ENCODE data around the gene UVRAG. TPM values are rescaled to one million over a fixed set of nuclear protein-coding genes. Genes with fewer than 3 reads are reported as not detected.
"Not testable (repeated sequence)": the region's sequence is repeated elsewhere in the genome, so short reads cannot be mapped to it uniquely, and the experiment has no call there.

Gene UVRAG
- total RNA-seq, 1 donor from 2014 or later, result 103 TPM

GRCh38 chr11:75930534-75930933 is 115.5 kb downstream of the UVRAG start:
- H3K4me3 Mint-ChIP-seq, result no peak overlapping the region
- no peak for TF ChIP-seq CTCF (IDR thresholded peaks at IDR 0.05)

GRCh38 chr11:75931124-75931523 is 116.1 kb downstream of the UVRAG start:
- no peak for DNase-seq
- Mint-ChIP-seq H3K27me3 (no peaks in the 10 kb centered on the region), H3K36me3 (ENCODE audit: low read depth) (peaks cover 65% of the 10 kb centered on the region), H3K27ac (no peak overlapping the region), H3K4me1 (peaks cover 25% of the 10 kb centered on the region), H3K9me3 (no peaks in the 10 kb centered on the region), H3K4me3 (no peak overlapping the region)
- POLR2A ChIA-PET, result no interaction called here
- no peak for ATAC-seq (ENCODE audit: low read depth)
- TF ChIP-seq CTCF (IDR thresholded peaks at IDR 0.05), result no peak
- CTCF ChIA-PET, result no interaction called here
- intact Hi-C loops (cut with micrococcal nuclease), result no loop called here

More at GRCh38 chr11:75930534-75930933, 115.5 kb downstream of the UVRAG start:
- H3K27me3 Mint-ChIP-seq, result no peaks in the 10 kb centered on the region
- H3K27ac Mint-ChIP-seq, result no peak overlapping the region
- intact Hi-C loops (cut with micrococcal nuclease), result no loop called here
- H3K36me3 Mint-ChIP-seq (ENCODE audit: low read depth), result peaks cover 63% of the 10 kb centered on the region
- ChIA-PET CTCF (interaction anchor here (1.2 kb wide), 1 partner anchor 27 kb away, joined by 3 read pairs; no protein-coding TSS in a partner anchor), POLR2A (no interaction called here)
- no peaks in the 10 kb centered on the region for H3K9me3 Mint-ChIP-seq
- ATAC-seq (ENCODE audit: low read depth) (no peak), DNase-seq (no peak)
- H3K4me1 Mint-ChIP-seq, result peaks cover 24% of the 10 kb centered on the region

GRCh38 chr11:75933736-75934135 is 118.7 kb downstream of the UVRAG start:
- H3K36me3 Mint-ChIP-seq (ENCODE audit: low read depth), result peaks cover 56% of the 10 kb centered on the region
- peaks cover 10% of the 10 kb centered on the region for H3K4me1 Mint-ChIP-seq
- DNase-seq; POLR2A ChIA-PET; H3K27ac Mint-ChIP-seq; intact Hi-C loops (cut with micrococcal nuclease); ATAC-seq (ENCODE audit: low read depth); H3K4me3 Mint-ChIP-seq; H3K9me3 Mint-ChIP-seq; H3K27me3 Mint-ChIP-seq: not testable (repeated sequence)
- CTCF ChIA-PET, result interaction anchor here (0.7 kb wide), 1 partner anchor 37 kb away, joined by 3 read pairs; no protein-coding TSS in a partner anchor

GRCh38 chr11:75934851-75935250 is 119.8 kb downstream of the UVRAG start:
- H3K27ac Mint-ChIP-seq, result no peak overlapping the region
- H3K4me3 Mint-ChIP-seq, result no peak overlapping the region
- ChIA-PET POLR2A (no interaction called here), CTCF (no interaction called here)
- no peak for ATAC-seq (ENCODE audit: low read depth)
- no peak for DNase-seq
- no peak for TF ChIP-seq CTCF (IDR thresholded peaks at IDR 0.05)
- no peaks in the 10 kb centered on the region for H3K27me3 Mint-ChIP-seq
- H3K9me3 Mint-ChIP-seq, result no peaks in the 10 kb centered on the region
- H3K4me1 Mint-ChIP-seq, result peaks cover 10% of the 10 kb centered on the region
- peaks cover 55% of the 10 kb centered on the region for H3K36me3 Mint-ChIP-seq (ENCODE audit: low read depth)
- intact Hi-C loops (cut with micrococcal nuclease), result no loop called here

- ChIA-PET CTCF (no interaction called here), POLR2A (no interaction called here)
- peaks cover 26% of the 10 kb centered on the region for H3K36me3 Mint-ChIP-seq (ENCODE audit: low read depth)
- DNase-seq (no peak), ATAC-seq (ENCODE audit: low read depth) (no peak)
- no peak overlapping the region for H3K4me3 Mint-ChIP-seq
- H3K4me1 Mint-ChIP-seq, result peaks cover 32% of the 10 kb centered on the region
- no peak overlapping the region for H3K27ac Mint-ChIP-seq
- intact Hi-C loops (cut with micrococcal nuclease), result no loop called here
- no peak for TF ChIP-seq CTCF (IDR thresholded peaks at IDR 0.05)
- H3K27me3 Mint-ChIP-seq, result no peaks in the 10 kb centered on the region
- no peaks in the 10 kb centered on the region for H3K9me3 Mint-ChIP-seq
Measured at GRCh38 chr11:75938543-75938942, 123.5 kb downstream of the UVRAG start.

- POLR2A ChIA-PET, result no interaction called here
- peaks cover 21% of the 10 kb centered on the region for H3K36me3 Mint-ChIP-seq (ENCODE audit: low read depth)
- H3K27me3 Mint-ChIP-seq, result no peaks in the 10 kb centered on the region
- CTCF ChIA-PET, result interaction anchor here (1.7 kb wide), 1 partner anchor 42 kb away, joined by 4 read pairs; no protein-coding TSS in a partner anchor
- H3K27ac Mint-ChIP-seq, result no peak overlapping the region
- no peak for TF ChIP-seq CTCF (IDR thresholded peaks at IDR 0.05)
- intact Hi-C loops (cut with micrococcal nuclease), result no loop called here
- no peak for ATAC-seq (ENCODE audit: low read depth)
- H3K9me3 Mint-ChIP-seq, result no peaks in the 10 kb centered on the region
- no peak for DNase-seq
- H3K4me1 Mint-ChIP-seq, result peaks cover 39% of the 10 kb centered on the region
- no peak overlapping the region for H3K4me3 Mint-ChIP-seq
Measured at GRCh38 chr11:75939516-75939915, 124.5 kb downstream of the UVRAG start.
